HG03025 (cell line): Measurements from ENCODE around the gene PLCL2.

ENCODE experiments used
- ATAC-seq: cut with Tn5 transposase; IDR thresholded peaks from one replicate; pipeline ENCODE4 v1.9.1; 2021; ENCODE audit warnings: mild to moderate bottlenecking, moderate library complexity; ENCODE audit not compliant: unreplicated experiment, low FRiP score

The PLCL2 gene

GRCh38 chr3:17136136-17136721 is 251.5 kb downstream of the PLCL2 start:
- no peak for ATAC-seq

- no peak for ATAC-seq
Observed at GRCh38 chr3:17137321-17137826, 252.6 kb downstream of the PLCL2 start.

GRCh38 chr3:17138246-17139039 is 253.7 kb downstream of the PLCL2 start:
- no peak for ATAC-seq
